HG03025 (cell line): ENCODE measurements around the gene FSHR.
A peak's percentile ranks its signal among the peaks of the same experiment; 100 is the strongest.

Experiments
- ATAC-seq: cut with Tn5 transposase; IDR thresholded peaks from one replicate; pipeline ENCODE4 v1.9.1; 2021; ENCODE audit warnings: mild to moderate bottlenecking, moderate library complexity; ENCODE audit not compliant: unreplicated experiment, low FRiP score

Gene FSHR, protein sequence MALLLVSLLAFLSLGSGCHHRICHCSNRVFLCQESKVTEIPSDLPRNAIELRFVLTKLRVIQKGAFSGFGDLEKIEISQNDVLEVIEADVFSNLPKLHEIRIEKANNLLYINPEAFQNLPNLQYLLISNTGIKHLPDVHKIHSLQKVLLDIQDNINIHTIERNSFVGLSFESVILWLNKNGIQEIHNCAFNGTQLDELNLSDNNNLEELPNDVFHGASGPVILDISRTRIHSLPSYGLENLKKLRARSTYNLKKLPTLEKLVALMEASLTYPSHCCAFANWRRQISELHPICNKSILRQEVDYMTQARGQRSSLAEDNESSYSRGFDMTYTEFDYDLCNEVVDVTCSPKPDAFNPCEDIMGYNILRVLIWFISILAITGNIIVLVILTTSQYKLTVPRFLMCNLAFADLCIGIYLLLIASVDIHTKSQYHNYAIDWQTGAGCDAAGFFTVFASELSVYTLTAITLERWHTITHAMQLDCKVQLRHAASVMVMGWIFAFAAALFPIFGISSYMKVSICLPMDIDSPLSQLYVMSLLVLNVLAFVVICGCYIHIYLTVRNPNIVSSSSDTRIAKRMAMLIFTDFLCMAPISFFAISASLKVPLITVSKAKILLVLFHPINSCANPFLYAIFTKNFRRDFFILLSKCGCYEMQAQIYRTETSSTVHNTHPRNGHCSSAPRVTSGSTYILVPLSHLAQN

DNA sequence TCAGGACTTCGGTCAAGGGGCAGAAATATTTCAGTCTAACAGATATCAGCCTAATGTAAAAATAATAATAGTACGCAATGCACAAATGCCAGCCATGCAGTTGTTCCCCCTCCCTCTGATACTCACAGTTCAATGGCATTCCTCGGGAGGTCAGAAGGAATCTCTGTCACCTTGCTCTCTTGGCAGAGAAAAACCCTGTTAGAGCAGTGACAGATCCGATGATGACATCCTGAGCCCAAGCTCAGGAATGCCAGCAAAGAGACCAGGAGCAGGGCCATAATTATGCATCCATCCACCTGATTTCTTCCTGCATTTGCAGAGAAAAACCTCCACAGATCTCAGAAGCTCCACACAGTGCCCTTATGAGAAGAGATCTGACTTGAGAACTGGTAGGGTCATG lies at the start of gene FSHR:
FSHR (minus strand) TSS at position 376 of the 400 bp plus-strand sequence; CDS start at position 278, 98 bp downstream.
- no peak for ATAC-seq

DNA sequence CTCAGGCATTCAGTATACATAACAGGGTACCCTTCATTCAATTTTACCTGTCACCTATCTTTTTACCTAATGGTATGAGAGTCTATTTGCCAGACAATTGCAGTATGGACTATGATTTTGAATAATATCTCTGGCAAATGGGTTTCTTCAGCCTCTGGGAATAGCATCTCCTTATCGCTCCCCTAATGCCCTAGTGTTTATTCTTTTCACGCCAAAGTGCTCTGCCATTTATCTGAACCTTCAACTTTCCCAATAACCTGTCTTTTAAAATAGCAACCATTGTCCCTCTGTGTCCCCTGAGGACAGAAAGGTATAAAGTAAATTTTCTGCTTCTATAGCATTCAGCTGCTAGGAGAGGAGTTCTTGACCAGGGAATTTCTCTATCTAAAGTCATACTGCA lies 45.0 kb upstream of the FSHR start:
- ATAC-seq = no peak

DNA sequence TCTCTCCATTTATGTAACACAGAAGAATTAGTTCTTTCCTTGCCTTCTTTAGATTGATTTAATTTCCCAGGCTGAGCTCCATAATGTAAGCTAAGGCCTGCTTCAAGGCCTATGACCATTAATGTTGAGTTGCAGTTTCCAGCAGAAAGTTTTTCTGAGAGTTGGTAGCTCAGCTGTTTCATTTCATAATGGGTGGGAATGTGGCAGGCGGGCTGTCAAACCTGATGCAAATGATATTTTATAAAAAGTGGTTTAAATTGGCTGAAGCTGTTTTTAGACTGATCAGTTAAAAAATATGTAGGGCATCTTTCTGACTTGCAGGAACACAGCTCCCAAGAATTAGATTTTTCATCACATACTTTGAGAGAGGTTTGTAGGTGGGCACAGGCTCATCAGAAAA lies 40.4 kb upstream of the FSHR start:
- no peak for ATAC-seq

DNA sequence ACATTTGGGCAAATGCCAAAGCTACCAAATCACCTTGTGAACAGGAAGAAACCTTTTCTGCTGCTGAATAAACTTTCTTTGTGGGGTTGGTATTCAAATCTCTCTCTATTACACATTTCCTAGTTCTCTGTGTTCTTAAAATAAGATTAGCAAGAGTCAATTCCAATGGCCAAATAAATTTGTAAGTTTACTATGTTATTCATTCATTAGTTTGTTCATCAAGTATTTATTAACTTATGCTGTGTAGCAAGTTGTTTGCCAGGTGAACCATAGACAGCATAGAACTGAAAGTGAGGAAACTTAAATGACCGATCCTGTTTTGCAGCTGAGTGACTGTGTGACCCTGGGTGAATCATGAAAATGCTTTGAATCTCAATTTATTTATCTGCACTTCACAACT lies 37.7 kb upstream of the FSHR start:
- no peak for ATAC-seq

DNA sequence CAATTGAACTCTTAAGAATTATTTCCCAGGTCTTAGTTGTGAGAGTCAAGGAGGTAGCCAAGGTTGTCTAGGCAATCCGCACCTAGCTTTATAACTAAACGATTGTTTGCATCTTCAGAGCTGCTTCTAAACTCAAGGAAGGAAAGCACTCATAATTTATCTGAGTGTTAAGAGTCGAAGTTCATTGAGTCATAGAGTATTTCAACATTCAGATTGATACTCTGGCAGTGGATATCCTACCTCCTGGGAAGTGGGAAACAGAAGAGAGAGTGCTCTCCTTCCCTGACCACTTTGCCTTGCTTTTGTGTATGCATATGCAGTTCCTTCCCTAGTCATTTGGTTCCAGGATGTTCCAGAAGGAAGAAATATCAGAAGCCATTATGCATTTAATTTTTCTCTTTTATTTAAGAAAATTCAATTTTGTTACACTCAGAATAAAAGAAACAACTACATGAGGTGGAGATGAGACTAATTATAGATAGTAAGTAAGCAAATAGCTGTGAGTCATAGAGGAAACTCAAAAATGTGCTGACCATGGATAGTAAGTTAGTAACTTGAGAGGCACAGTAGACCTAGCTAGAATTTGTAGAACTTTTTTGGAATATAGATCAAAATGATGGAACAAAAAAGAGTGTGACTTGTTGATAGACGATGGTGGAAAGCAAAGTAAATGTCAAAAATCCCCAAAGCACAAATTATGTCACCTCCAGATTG lies 35.4 kb upstream of the FSHR start:
- no peak for ATAC-seq

DNA sequence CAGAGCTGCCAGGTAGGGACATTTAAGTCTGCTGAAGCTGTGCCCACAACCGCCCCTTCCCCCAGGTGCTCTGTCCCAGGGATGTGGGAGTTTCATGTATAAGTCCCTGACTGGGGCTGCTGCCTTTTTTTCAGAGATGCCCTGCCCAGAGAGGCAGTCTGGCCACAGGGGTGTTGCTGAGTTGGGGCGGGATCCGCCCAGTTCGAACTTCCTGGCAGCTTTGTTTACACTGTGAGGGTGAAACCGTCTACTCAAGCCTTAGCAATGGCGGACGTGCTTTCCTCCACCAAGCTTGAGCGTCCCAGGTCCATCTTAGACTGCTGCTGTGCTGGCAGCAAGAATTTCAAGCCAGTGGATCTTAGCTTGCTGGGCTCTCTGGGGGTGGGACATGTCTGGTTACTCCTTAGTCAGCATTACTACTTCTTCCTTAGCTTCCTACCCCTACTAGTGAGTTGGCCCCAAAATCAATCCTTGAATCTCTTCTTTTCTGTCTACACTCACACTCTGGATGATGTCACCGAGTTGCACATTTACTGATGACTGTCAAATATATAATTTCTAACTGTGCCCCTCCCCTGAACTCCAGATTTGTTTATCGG lies 31.8 kb upstream of the FSHR start:
- ATAC-seq = no peak

DNA sequence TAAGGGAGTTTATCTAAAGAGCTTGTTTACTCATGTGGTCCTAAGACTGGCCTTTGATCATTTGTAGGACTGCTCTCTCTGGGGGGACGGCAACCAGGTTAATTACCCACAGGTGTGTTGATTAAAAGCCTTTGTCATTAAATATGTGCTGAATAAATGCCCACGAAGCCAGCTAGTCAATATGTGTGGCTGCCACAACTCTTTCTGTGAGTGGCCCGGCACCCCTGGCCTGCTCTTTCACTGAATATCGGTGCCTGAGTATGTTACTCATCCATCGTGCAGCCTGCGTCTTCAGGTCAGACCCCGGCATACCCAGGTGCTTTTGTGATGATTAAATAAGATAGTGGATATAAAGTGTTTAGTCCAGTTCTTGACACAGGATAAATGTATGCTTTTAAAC lies 24.3 kb upstream of the FSHR start:
- no peak for ATAC-seq

DNA sequence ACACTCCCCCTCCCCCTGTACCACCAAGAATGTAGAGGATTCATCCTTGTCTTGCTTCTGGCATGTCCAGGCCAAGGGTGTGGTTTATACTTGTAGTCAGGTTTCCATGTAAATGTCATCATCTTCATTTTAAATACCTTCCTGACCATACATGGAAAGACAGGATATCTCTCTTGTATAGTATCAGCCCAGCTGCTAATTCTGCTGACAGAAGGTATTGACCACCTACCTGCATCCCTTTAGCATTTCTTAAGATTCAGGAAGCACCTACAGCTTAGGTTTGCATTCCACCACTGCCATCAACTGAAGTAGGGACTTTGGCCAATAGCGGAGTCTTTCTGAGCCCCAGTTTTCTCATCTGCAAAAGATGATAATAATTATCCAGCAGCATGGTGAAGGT lies 22.9 kb upstream of the FSHR start:
- no peak for ATAC-seq

DNA sequence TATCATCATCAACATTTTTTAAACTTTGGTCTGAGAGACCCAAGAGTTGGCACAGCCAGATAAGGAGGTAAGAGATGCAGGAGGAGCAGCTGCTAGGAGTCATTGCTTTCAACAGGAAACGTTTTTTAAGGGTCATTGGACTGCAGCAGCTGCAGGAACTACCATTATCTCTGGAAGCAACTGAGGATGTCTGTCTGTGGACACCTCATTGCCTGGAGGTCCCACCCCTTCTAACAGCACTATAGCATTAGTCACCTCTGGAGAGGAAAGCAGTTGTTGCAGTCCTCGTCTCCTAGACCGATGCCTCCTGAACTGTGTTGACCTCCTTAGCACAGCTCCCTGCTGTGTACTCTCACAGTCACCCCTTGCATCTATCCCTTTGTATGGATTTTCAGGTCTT lies 21.5 kb upstream of the FSHR start:
- ATAC-seq = no peak

DNA sequence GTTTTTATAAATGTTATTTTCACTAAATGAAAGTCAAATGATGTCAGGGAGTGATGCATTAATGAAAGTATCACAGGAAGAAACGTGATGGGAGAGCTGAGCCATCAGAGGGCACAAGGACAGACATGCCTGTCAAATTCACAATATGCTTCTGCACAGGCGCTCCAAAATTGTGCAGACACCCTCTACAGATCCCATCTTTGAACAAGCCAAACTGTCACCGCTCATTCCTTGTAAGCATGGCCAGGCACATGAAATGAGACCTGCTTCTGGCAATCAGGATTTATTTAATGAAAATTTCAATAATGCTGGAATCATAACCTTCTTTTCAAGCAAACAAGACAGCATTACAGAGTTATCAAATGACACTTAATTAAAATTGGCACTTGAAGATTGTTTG lies 20.4 kb upstream of the FSHR start:
- no peak for ATAC-seq

DNA sequence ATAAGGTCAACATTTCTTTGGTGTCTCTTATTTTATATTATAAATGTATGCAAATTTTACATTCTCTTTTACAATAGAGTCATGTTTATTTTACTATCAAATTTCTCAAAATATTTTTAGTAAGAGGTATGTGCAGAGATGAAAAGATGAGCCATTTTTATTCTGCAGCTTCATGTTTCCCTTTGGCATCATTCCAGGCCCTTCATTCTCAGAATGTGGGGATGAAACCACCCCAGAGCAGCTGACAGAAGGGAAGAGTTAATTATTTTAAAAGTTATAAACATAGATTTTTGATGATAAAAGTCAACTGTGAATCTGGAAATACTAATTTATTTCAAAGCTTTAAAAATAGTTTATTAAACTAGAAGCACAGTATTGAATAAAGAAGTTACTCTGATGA lies 12.8 kb upstream of the FSHR start:
- no peak for ATAC-seq

DNA sequence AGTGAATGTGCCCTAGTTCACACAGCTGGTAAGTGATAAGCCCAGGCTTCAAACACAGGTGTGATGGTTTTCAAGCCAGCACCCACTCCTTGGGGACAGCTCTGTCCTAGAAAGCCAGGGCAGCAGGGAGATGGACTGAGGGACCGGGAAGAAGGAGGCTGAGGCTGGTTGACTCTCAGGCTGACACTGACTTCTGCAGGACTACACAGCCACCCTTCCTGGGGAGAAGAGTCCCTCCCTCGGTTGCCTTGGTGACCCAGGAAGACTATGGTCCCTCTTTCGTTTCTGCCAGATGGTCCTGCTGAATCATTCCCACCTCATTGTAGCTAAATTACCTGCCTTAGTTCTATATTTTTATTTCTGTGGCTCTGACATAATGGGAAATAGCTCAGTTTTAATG lies 11.3 kb upstream of the FSHR start:
- ATAC-seq = no peak

DNA sequence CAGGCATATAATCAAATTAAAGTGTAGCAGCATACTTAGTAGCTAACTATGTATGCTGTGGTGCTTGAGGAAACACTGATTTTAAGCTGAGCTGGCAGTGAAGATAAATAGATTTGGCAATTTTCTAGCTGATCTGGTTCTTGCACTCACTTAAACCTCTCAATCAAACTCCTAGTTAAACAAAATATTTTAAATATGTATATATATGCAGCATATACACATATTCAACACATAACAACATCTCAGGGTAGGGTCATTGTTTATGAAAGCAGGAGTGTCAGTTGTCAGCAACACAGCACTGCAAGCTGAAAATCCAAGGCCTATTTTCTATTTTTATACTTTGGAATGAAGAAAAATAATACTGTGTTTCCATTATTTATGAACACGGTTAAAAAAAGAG lies 10.4 kb upstream of the FSHR start:
- ATAC-seq = no peak

DNA sequence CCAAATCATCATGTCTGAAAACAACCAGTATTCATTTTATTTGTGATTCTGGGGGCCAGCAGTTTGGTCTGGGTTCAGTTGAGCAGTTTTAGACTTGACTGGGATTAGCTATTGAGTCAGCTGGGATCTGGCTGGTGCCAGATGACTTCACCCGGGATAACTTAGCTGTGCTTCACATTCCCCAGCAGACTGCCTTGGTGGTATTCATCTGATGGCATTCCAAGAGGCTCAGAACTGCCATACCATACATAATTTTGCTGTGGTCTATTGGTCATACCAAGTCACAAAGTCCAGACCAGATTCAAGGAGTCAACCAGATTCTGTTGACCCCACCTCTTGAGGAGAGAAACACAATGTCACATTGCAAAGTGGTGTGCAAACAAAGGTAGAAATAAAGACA lies 7.8 kb upstream of the FSHR start:
- no peak for ATAC-seq

DNA sequence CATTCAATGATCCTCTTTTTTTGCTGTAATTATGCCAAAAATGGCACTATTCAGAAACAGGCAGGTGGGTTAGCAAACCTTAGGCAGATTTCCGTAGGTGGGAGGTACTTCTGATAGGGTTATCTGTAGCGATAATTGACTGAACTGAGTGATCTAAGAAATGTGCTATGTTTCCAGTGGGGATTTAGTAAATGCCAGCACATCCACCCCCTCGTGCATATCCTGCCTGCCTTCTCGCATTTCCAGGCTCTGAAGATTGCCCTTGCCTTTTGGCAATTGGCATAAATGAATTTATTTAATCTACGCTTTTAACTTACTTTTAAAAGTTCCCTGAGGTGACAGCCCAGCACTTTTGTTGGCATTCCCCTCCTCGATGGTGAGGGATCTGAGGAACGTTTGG lies 576 bp upstream of the FSHR start:
- ATAC-seq = no peak

DNA sequence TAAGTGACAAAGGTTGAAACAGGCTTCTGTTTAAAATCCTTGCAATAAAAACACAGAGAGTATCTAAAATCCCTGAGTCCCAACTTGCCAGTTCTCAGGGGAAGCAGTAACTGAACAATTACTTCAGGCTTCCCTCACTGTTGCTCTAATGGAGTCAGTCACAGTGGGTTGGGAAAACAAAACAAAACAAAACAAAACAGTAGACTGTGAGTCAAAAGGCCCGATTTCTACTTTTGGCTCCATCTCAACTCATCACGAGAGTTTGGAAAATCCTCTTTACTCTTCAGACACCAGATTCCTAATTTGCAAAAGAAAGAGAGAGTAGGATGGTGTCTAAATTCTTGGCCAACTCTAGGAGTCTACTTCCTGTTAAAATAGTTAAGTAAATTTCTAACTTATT lies 1.1 kb downstream of the FSHR start:
- no peak for ATAC-seq

DNA sequence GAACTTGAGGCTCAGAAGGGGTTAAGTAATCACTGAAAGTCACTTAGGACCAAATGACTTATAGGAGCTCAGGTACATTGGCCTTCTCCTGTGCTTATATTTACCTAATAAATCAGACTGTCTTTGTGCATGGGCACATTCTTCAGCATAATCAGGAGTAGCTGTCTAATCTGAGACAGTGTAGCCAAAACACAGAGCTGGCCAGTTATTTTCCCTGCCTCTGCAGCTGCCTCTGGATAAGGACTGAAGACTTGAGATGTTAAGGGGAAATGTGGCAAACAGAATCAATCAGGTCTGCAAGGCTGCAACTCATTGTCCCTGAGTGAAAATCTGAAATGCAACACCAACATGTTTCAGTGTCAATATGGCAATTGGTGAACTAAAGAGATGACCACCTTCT lies 1.5 kb downstream of the FSHR start:
- ATAC-seq = no peak

DNA sequence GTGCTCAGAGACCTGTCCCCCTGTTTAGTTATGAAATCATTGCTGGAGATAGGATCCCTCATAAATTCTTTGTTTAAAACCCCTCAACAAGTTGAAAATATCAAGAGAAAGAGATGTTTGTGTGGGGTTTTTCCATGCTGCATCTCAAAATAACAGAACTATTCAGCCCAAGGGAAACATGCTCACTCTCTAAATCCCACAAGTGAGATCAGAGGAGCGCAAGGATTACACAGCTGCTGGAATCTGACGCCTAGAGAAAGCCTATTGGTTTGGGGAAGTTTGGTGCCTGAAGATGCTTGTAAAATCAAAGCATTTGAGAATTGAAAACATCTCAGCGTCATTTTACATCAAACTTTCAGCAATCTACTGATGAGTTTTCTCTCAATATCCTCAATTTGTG lies 7.9 kb downstream of the FSHR start:
- no peak for ATAC-seq

DNA sequence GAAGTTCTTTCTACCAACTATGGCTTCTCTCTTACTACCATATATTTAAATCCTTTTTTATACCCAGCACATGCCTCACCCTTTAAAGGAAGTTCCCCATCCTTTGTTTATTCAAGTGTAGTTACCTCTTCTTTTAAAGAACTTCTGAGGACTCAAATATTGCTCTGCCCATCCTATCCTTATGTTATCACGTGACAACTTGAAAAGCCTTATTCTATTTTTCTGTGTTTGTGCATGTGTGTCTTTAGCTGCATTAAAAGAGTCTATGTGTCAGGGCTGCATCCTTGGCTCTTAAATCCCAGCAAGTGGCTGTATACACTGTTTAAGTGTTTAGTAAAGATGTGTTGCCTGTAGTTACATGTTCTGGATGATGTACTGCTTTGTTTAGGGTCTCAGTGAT lies 22.5 kb downstream of the FSHR start:
- ATAC-seq = no peak

DNA sequence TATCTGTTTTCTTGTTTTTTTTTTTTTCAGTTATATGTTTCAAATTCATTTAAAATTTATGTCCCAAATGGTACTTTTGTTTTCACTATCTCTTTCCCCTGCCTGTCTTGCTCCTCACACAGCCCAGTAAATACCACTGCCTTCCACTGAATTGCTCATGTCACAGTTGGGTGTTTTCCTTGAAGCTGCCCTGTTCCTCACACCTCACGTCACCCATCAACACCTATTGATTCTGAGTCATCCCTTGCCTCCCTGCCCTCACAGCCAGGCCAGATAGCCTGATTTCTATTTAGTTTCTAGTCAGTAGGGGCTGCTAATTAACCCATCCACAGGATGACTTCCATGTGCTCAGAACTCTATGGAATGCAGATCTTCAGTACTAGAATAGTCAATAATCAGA lies 25.3 kb downstream of the FSHR start:
- ATAC-seq = peak; percentile 64

DNA sequence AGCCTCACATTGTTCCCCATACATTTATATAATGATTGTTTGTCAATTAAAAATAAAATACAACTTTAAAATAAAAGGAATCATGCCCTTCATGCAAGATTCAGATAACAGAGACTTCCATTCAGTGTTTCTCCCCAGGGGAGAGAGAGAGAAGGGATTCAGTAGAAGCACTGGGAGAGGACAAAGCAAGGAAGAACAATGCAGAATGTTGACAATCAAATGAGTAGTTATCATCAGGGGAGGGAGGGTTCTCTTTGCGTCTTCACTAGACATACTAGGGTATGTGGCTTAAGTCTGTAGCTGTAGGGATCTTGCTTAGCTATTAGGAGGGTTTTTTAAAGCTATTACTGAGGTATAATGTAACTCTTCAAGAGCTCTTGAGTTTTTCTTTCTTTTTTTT lies 30.7 kb downstream of the FSHR start:
- no peak for ATAC-seq
